GM12864 (cell line): ENCODE data around the gene BLOC1S3.

Source experiments
- DNase-seq: peaks from one replicate; pipeline ENCODE4 v3.0.0-alpha.2; 2011; ENCODE audit warnings: low read depth
- H3K4me3 ChIP-seq: 2 replicates; pipeline ENCODE4 v1.5.1; 2011; ENCODE audit warnings: mild to moderate bottlenecking, low read depth, low read length, control low read depth
- CTCF ChIP-seq: IDR thresholded peaks from 2 replicates; pipeline ENCODE4 v1.5.1; 2011; ENCODE audit warnings: low read depth, mild to moderate bottlenecking, moderate library complexity, low read length, control low read depth, inconsistent platforms; ENCODE audit errors: missing control alignments

The BLOC1S3 gene

GRCh38 chr19:45216667-45217066, 38.1 kb downstream of the BLOC1S3 start:
- no peak overlapping the region for H3K4me3 ChIP-seq
- no peak for DNase-seq
- TF ChIP-seq CTCF = no peak

- DNase-seq = no peak
- TF ChIP-seq CTCF = no peak
- no peak overlapping the region for H3K4me3 ChIP-seq
Observed at GRCh38 chr19:45217193-45217956, 38.8 kb downstream of the BLOC1S3 start.

- no peak for DNase-seq
- H3K4me3 ChIP-seq = no peak overlapping the region
- no peak for TF ChIP-seq CTCF
Observed at GRCh38 chr19:45217957-45218334, 39.4 kb downstream of the BLOC1S3 start.

GRCh38 chr19:45218426-45218825, 39.8 kb downstream of the BLOC1S3 start:
- no peak for TF ChIP-seq CTCF
- DNase-seq = no peak

GRCh38 chr19:45218911-45219743, 40.5 kb downstream of the BLOC1S3 start:
- no peak overlapping the region for H3K4me3 ChIP-seq
- TF ChIP-seq CTCF = no peak

More at GRCh38 chr19:45218426-45218825, 39.8 kb downstream of the BLOC1S3 start:
- H3K4me3 ChIP-seq = no peak overlapping the region

GRCh38 chr19:45222724-45223123, 44.1 kb downstream of the BLOC1S3 start:
- no peak for DNase-seq
- H3K4me3 ChIP-seq = no peak overlapping the region
- TF ChIP-seq CTCF = no peak

More at GRCh38 chr19:45218911-45219743, 40.5 kb downstream of the BLOC1S3 start:
- DNase-seq = peak; percentile 16
